Cardiac muscle cell (in vitro differentiated cells and primary cell): Measurements from ENCODE around the gene MUCL3. TPM values are rescaled to one million over a fixed set of nuclear protein-coding genes. Genes with fewer than 3 reads are reported as not detected.

Experiments used
- DNase-seq, 2 donors: peaks; one replicate each; pipeline versions ENCODE4 v3.0.0 to v3.0.0-alpha.2; 2010 to 2017; ENCODE audit warnings: low read depth in 1 of 2, low spot score in 1 of 2
- H3K27ac ChIP-seq: fragments of 200-600 bp; sonication (generic); 2 replicates; pipeline ENCODE4 v1.5.1; 2016
- H3K27me3 ChIP-seq: fragments of 200-600 bp; sonication (generic); 2 replicates; pipeline ENCODE4 v1.6.0; 2016; ENCODE audit warnings: control low read depth
- H3K36me3 ChIP-seq: fragments of 200-600 bp; sonication (generic); 2 replicates; pipeline ENCODE4 v1.5.1; 2016; ENCODE audit warnings: control low read depth
- H3K4me1 ChIP-seq: fragments of 200-600 bp; sonication (generic); 2 replicates; pipeline ENCODE4 v1.8.1; 2017; ENCODE audit warnings: low read depth, mild to moderate bottlenecking, mixed run types
- H3K4me3 ChIP-seq: fragments of 200-600 bp; sonication (generic); 2 replicates; pipeline ENCODE4 v1.5.1; 2016; ENCODE audit warnings: mild to moderate bottlenecking
- H3K9me3 ChIP-seq: fragments of 200-600 bp; sonication (generic); 2 replicates; pipeline ENCODE4 v1.5.1; 2017; ENCODE audit warnings: low read depth, mild to moderate bottlenecking, control low read depth
- CTCF ChIP-seq: IDR thresholded peaks from 2 replicates; pipeline ENCODE4 v1.5.1; 2012; ENCODE audit warnings: low read depth, mild to moderate bottlenecking, low read length
- polyA plus RNA-seq: library from polyadenylated mRNA; unstranded; fragments of >200 nt; fragmentation: Nextera tagmentation; extraction: Ambion mirVana; gene quantifications from 2 replicates; pipeline ENCODE4 v1.2.1, GENCODE V29; 2016
- total RNA-seq: library from RNA; depleted of rRNA; stranded (reverse); fragments of >200 nt; gene quantifications from 2 replicates; pipeline ENCODE4 v1.2.3, GENCODE V29; 2016

Gene MUCL3
- total and polyA plus RNA-seq, 2 experiments from 2014 or later, result not detected

- TF ChIP-seq CTCF, result no peak
- Histone ChIP-seq H3K9me3 (no peaks in the 10 kb centered on the region), H3K36me3 (no peaks in the 10 kb centered on the region), H3K4me3 (no peak overlapping the region), H3K4me1 (no peaks in the 10 kb centered on the region), H3K27me3 (no peaks in the 10 kb centered on the region), H3K27ac (no peak overlapping the region)
- no peak for DNase-seq
Measured at GRCh38 chr6:30947231-30947630, 6.5 kb downstream of the MUCL3 start.

- Histone ChIP-seq H3K4me3 (no peak overlapping the region), H3K36me3 (no peaks in the 10 kb centered on the region), H3K9me3 (no peaks in the 10 kb centered on the region), H3K27me3 (no peaks in the 10 kb centered on the region), H3K27ac (no peak overlapping the region), H3K4me1 (no peaks in the 10 kb centered on the region)
- no peak for DNase-seq
- no peak for TF ChIP-seq CTCF
Measured at GRCh38 chr6:30948811-30949210, 8.0 kb downstream of the MUCL3 start.

GRCh38 chr6:30951907-30952469 lies 11.2 kb downstream of the MUCL3 start:
- no peak for DNase-seq
- Histone ChIP-seq H3K4me1 (peaks cover 7% of the 10 kb centered on the region), H3K36me3 (no peaks in the 10 kb centered on the region), H3K27me3 (peaks cover 2% of the 10 kb centered on the region), H3K9me3 (no peaks in the 10 kb centered on the region), H3K4me3 (no peak overlapping the region), H3K27ac (no peak overlapping the region)
- no peak for TF ChIP-seq CTCF

- TF ChIP-seq CTCF, result no peak
- H3K9me3 ChIP-seq, result no peaks in the 10 kb centered on the region
- H3K27me3 ChIP-seq, result peaks cover 6% of the 10 kb centered on the region
- no peak overlapping the region for H3K27ac ChIP-seq
- no peaks in the 10 kb centered on the region for H3K36me3 ChIP-seq
- H3K4me1 ChIP-seq, result peaks cover 7% of the 10 kb centered on the region
- DNase-seq, result no peak
- peak overlapping the region; percentile 12 for H3K4me3 ChIP-seq
Measured at GRCh38 chr6:30954631-30955366, 14.0 kb downstream of the MUCL3 start.

- DNase-seq, result peak; percentile 36 to 65
- H3K4me1 ChIP-seq, result peaks cover 7% of the 10 kb centered on the region
- peak overlapping the region; percentile 12 for H3K4me3 ChIP-seq
- H3K27ac ChIP-seq, result no peak overlapping the region
- no peak for TF ChIP-seq CTCF
- H3K27me3 ChIP-seq, result peaks cover 6% of the 10 kb centered on the region
- no peaks in the 10 kb centered on the region for H3K9me3 ChIP-seq
- H3K36me3 ChIP-seq, result no peaks in the 10 kb centered on the region
Measured at GRCh38 chr6:30955367-30956042, 14.7 kb downstream of the MUCL3 start.
